Panc1 (cell line): ENCODE data around the gene GON4L. TPM values are rescaled to one million over a fixed set of nuclear protein-coding genes. Genes with fewer than 3 reads are reported as not detected.
"Not testable (repeated sequence)": the region's sequence is repeated elsewhere in the genome, so short reads cannot be mapped to it uniquely, and the experiment has no call there.

ENCODE experiments used
- ATAC-seq: fragments of 200-7000 bp; cut with Tn5 transposase; 2 replicates; pipeline ENCODE4 v1.9.1; 2020; ENCODE audit warnings: mild to moderate bottlenecking, moderate library complexity
- BruUV-seq: library from RNA; stranded (reverse); fragments of 400-500 nt; replicated peaks from 2 replicates; lab custom pipeline; 2021; lab: Mats Ljungman, UMichigan
- CTCF ChIA-PET: fragments of 300-600 bp; sonication (Branson Sonifier 250); formaldehyde crosslinking; loops from one replicate; lab custom pipeline; 2022; ENCODE audit warnings: antibody characterized with exemption; lab: Charles Lee
- POLR2A ChIA-PET: fragments of 300-600 bp; sonication (Branson Sonifier 250); formaldehyde crosslinking; loops from one replicate; lab custom pipeline; 2022; ENCODE audit warnings: antibody characterized with exemption; lab: Charles Lee
- DNase-seq: peaks from one replicate; pipeline ENCODE4 v3.0.0-alpha.2; 2010; ENCODE audit warnings: low read depth, low spot score
- H3K27ac ChIP-seq: 2 replicates; pipeline ENCODE4 v1.5.1; 2011; ENCODE audit warnings: mild to moderate bottlenecking, low read length, inconsistent platforms
- H3K27me3 ChIP-seq: fragments of 200-500 bp; sonication (Bioruptor generic); 2 replicates; pipeline ENCODE4 v1.6.0; 2014; ENCODE audit warnings: low read length, inconsistent platforms; ENCODE audit not compliant: control insufficient read depth, insufficient read depth
- H3K36me3 ChIP-seq: fragments of 200-500 bp; sonication (Bioruptor generic); 2 replicates; pipeline ENCODE4 v1.5.1; 2014; ENCODE audit warnings: inconsistent platforms, mild to moderate bottlenecking, low read length, moderate library complexity; ENCODE audit not compliant: control insufficient read depth, insufficient read depth
- H3K4me1 ChIP-seq: 2 replicates; pipeline ENCODE4 v1.5.1; 2011; ENCODE audit warnings: inconsistent platforms, mild to moderate bottlenecking, low read length, moderate library complexity; ENCODE audit not compliant: control insufficient read depth, insufficient read depth
- H3K4me3 ChIP-seq, 2 experiments: 2 replicates each; pipeline ENCODE4 v1.5.1; 2011 to 2012; ENCODE audit warnings: low read depth in 2 of 2, low read length in 2 of 2, mild to moderate bottlenecking in 2 of 2, inconsistent platforms in 1 of 2, moderate library complexity in 1 of 2
- H3K9me3 ChIP-seq: fragments of 200-500 bp; sonication (Bioruptor generic); 2 replicates; pipeline ENCODE4 v1.5.1; 2014; ENCODE audit warnings: low read depth, mild to moderate bottlenecking, inconsistent platforms, low read length, moderate library complexity; ENCODE audit not compliant: control insufficient read depth, insufficient read depth
- POLR2AphosphoS5 ChIP-seq: IDR thresholded peaks from 2 replicates; pipeline ENCODE4 v1.6.1; 2012; ENCODE audit warnings: mild to moderate bottlenecking, low read depth, low read length, moderate library complexity
- SIN3A ChIP-seq: IDR thresholded peaks from 2 replicates; pipeline ENCODE4 v1.6.1; 2012; ENCODE audit warnings: low read depth, mild to moderate bottlenecking, low read length, moderate library complexity, borderline replicate concordance; ENCODE audit not compliant: insufficient read depth
- TCF7L2 ChIP-seq: IDR thresholded peaks from 2 replicates; pipeline ENCODE4 v1.6.1; 2011; ENCODE audit warnings: mild to moderate bottlenecking, low read depth, low read length, inconsistent platforms
- in situ Hi-C: cut with HindIII; loops from 2 replicates; pipeline ENCODE4 v1.10.0; 2016; ENCODE audit warnings: low sequenced_read_pairs, low pct_unique_long_range_greater_than_20kb
- intact Hi-C: fragments of 100-400 bp; cut with micrococcal nuclease; formaldehyde crosslinking; loops from one replicate; pipeline ENCODE4 v1.10.0; 2022; ENCODE audit not compliant: unreplicated experiment
- total RNA-seq: library from RNA; stranded (reverse); gene quantifications from one replicate; pipeline ENCODE4 v1.2.1, GENCODE V29; 2021; ENCODE audit not compliant: unreplicated experiment
- TF ChIP-seq, protein P1 (sequence below), 2 experiments: IDR thresholded peaks; 2 replicates each; pipeline ENCODE4 v1.6.1; 2011 to 2012; ENCODE audit warnings: low read depth in 2 of 2, control low read depth in 1 of 2, low read length in 1 of 2, mild to moderate bottlenecking in 1 of 2, moderate library complexity in 1 of 2; ENCODE audit not compliant: insufficient read depth in 1 of 2
- TF ChIP-seq, protein P2 (sequence below): fragments of 450-650 bp; IDR thresholded peaks from 2 replicates; pipeline ENCODE4 v1.5.1; 2017; ENCODE audit warnings: mild to moderate bottlenecking

The GON4L gene
- total RNA-seq, 1 experiment from 2014 or later: 47.6 TPM

DNA sequence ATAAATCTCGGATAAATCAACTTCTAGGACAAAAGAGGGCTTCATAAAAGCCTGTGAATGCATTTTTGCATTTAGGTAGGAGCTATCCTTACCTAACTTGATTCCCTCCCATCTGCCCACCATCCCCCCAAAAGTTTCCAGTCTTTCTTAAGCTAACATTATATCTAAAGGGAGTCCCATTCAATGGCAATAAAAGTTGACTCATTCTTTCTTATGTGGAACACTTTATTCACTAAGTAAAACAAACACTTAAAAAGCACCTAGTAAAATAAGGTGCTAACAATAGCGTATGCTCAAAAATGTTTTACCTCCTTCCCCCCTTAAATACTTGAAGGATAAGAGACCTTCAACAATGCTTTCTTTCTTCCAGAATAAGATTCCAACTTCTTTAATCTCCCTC lies 83.8 kb downstream of the GON4L start:
- H3K27ac ChIP-seq: 0 out of 2 replicates have a peak overlapping the region, but pooled peaks have one; percentile 36
- peak; percentile 76 for ATAC-seq
- no peak for DNase-seq
- TF ChIP-seq TCF7L2 (peak; percentile 60; the same call in 1 of the 2 replicates), SIN3A (no peak)
- no peak overlapping the region for H3K4me3 ChIP-seq
- intact Hi-C loops (no loop called here), in situ Hi-C loops (no loop called here)
- H3K27me3 ChIP-seq: no peaks in the 10 kb centered on the region
- peaks cover 8% of the 10 kb centered on the region for H3K36me3 ChIP-seq
- H3K4me1 ChIP-seq: peaks cover 2% of the 10 kb centered on the region; the same call in 1 of the 2 replicates
- ChIA-PET POLR2A (no interaction called here), CTCF (no interaction called here)
- BruUV-seq: TSS peak; percentile 40
- H3K9me3 ChIP-seq: no peaks in the 10 kb centered on the region

DNA sequence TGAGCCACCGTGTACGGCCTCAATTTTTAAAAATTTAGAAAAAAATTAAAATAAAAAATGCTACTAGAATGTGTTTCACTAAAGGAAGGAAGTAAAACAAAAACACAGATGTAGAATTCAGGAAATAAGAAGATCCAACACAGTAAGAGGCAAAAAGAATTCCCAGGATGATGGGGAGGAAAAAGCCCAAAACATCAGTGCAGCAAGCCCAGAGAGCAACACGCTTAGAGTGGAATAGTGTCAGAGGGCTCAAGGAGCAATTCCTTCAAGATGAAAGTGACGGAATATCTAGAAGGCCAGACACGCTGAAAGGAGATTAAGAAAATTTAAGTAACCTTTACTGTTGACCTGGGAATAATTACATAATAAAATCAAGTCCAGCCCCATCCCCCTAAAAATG lies 87.8 kb downstream of the GON4L start:
- no TSS peak for BruUV-seq
- no peak overlapping the region for H3K27ac ChIP-seq
- in situ Hi-C loops: no loop called here

DNA sequence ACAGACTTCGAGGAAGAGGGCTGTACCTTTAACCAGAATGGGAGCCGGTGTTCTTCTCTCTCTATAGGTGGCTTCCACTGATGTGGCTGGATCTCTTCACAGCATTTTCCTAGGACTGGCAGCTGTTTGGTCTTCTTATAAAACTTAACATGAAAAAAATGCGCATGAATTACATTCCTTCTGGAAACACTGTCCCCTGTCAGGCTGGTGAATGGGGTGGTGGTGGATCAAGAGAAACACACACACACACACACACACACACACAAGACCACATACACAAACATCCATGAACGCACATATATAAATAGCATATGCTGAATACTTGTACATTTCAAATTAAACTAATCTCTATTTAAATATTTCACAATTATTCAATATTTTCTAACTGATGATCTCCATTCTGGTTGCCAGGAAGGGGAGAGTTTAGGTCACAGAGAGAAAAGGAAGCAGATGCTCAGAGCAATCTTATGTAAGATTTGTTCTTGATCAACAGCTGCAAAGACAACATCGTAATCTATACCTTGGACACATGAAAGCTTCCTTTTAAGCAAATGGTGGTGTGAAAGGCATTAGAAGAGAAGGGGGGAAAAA lies 89.5 kb downstream of the GON4L start:
- POLR2A ChIA-PET, CTCF ChIA-PET, H3K36me3 ChIP-seq, in situ Hi-C loops, DNase-seq, H3K27me3 ChIP-seq, H3K4me1 ChIP-seq, H3K9me3 ChIP-seq, H3K4me3 ChIP-seq, H3K27ac ChIP-seq, intact Hi-C loops, ATAC-seq, BruUV-seq: not testable (repeated sequence)

More for the DNA sequence above, 87.8 kb downstream of the GON4L start:
- Histone ChIP-seq H3K27me3 (no peaks in the 10 kb centered on the region), H3K4me1 (peaks cover 2% of the 10 kb centered on the region; the same call in 1 of the 2 replicates), H3K36me3 (peaks cover 5% of the 10 kb centered on the region), H3K4me3 (no peak overlapping the region), H3K9me3 (no peaks in the 10 kb centered on the region)
- TF ChIP-seq, protein P1, sequence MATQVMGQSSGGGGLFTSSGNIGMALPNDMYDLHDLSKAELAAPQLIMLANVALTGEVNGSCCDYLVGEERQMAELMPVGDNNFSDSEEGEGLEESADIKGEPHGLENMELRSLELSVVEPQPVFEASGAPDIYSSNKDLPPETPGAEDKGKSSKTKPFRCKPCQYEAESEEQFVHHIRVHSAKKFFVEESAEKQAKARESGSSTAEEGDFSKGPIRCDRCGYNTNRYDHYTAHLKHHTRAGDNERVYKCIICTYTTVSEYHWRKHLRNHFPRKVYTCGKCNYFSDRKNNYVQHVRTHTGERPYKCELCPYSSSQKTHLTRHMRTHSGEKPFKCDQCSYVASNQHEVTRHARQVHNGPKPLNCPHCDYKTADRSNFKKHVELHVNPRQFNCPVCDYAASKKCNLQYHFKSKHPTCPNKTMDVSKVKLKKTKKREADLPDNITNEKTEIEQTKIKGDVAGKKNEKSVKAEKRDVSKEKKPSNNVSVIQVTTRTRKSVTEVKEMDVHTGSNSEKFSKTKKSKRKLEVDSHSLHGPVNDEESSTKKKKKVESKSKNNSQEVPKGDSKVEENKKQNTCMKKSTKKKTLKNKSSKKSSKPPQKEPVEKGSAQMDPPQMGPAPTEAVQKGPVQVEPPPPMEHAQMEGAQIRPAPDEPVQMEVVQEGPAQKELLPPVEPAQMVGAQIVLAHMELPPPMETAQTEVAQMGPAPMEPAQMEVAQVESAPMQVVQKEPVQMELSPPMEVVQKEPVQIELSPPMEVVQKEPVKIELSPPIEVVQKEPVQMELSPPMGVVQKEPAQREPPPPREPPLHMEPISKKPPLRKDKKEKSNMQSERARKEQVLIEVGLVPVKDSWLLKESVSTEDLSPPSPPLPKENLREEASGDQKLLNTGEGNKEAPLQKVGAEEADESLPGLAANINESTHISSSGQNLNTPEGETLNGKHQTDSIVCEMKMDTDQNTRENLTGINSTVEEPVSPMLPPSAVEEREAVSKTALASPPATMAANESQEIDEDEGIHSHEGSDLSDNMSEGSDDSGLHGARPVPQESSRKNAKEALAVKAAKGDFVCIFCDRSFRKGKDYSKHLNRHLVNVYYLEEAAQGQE (IDR thresholded peaks at IDR 0.05; ENCODE audit: insufficient read depth in 1 of 2, low read depth in 2 of 2, low read length in 1 of 2): no peak
- TF ChIP-seq TCF7L2 (no peak), SIN3A (no peak), POLR2AphosphoS5 (no peak)
- TF ChIP-seq, protein P2, sequence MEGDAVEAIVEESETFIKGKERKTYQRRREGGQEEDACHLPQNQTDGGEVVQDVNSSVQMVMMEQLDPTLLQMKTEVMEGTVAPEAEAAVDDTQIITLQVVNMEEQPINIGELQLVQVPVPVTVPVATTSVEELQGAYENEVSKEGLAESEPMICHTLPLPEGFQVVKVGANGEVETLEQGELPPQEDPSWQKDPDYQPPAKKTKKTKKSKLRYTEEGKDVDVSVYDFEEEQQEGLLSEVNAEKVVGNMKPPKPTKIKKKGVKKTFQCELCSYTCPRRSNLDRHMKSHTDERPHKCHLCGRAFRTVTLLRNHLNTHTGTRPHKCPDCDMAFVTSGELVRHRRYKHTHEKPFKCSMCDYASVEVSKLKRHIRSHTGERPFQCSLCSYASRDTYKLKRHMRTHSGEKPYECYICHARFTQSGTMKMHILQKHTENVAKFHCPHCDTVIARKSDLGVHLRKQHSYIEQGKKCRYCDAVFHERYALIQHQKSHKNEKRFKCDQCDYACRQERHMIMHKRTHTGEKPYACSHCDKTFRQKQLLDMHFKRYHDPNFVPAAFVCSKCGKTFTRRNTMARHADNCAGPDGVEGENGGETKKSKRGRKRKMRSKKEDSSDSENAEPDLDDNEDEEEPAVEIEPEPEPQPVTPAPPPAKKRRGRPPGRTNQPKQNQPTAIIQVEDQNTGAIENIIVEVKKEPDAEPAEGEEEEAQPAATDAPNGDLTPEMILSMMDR: no peak
- ChIA-PET POLR2A (no interaction called here), CTCF (no interaction called here)
- intact Hi-C loops: no loop called here
- ATAC-seq: no peak
- DNase-seq: no peak

DNA sequence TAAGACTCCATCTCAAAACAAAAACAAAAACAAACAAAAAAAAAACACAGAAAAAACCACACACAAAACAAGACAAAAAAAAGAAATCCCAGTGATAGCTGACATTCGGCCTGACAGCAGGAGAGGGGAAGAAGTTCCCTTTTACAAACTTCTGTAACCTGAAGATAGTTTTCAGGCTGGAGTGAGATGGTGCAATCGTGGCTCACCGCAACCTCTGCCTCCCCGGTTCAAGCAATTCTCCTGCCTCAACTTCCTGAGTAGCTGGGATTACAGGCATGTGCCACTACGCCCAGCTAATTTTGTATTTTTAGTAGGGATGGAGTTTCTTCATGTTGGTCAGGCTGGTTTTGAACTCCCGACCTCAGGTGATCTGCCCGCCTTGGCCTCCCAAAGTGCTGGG lies 93.0 kb downstream of the GON4L start:
- H3K27ac ChIP-seq, BruUV-seq, ATAC-seq, DNase-seq, H3K27me3 ChIP-seq, intact Hi-C loops, H3K4me1 ChIP-seq, in situ Hi-C loops, H3K36me3 ChIP-seq, H3K4me3 ChIP-seq, H3K9me3 ChIP-seq, CTCF ChIA-PET: not testable (repeated sequence)
- POLR2A ChIA-PET: interaction anchor here (1.0 kb wide), 1 partner anchor 9 kb away, joined by 7 read pairs; no protein-coding TSS in a partner anchor

DNA sequence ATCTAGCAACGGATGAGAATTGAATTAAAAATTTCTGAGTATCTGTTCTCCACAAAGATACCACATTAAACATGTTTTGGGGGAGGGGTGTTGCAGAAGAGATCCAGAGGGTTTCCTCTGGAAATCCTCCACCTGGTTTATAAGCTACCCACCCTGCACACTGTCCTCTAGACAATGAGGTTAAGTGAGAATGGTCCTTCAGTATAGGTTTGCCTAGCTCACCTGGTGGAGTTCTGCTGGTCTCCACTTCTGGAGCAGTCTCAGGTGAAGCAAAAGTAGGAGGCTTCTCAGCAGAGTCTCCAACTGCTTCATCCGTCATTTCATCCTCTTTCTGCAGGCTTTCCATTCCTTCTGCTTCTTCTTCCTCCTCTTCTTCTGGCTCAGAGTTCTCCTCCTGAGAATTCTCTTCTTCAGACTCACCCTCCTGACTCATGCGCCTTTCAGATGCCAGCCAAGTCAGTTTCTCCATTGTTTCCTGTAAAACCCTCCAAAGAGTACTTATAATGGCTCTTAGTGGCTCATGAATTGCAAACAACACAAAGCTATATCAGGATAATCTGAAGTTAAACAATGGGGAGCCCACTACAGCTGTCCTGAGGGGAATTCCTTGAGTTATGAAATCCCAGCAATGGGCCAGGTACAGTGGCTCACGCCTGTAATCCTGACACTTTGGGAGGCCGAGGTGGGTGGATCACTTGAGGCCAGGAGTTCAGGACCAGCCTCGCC lies 93.8 kb downstream of the GON4L start:
- BruUV-seq, CTCF ChIA-PET, H3K9me3 ChIP-seq, H3K4me3 ChIP-seq, H3K27me3 ChIP-seq, in situ Hi-C loops, H3K27ac ChIP-seq, H3K4me1 ChIP-seq, intact Hi-C loops, H3K36me3 ChIP-seq: not testable (repeated sequence)
- POLR2A ChIA-PET: interaction anchor here (1.0 kb wide), 1 partner anchor 8 kb away, joined by 7 read pairs; no protein-coding TSS in a partner anchor
- peak; percentile 51 for DNase-seq
- peak; percentile 91 for ATAC-seq
